RWPE2 (cell line): Measurements from ENCODE around the gene WNT4.

Experiments
- ATAC-seq: fragments of 200-7000 bp; cut with Tn5 transposase; 3 replicates; pipeline ENCODE4 v1.9.1; 2021; ENCODE audit warnings: low read depth
- DNase-seq: peaks from one replicate; pipeline ENCODE4 v3.0.0-alpha.2; 2020; ENCODE audit warnings: low spot score
- H3K27ac ChIP-seq: fragments of 450-650 bp; 2 replicates; pipeline ENCODE4 v1.5.1; 2017; ENCODE audit warnings: mild to moderate bottlenecking; ENCODE audit not compliant: poor library complexity, severe bottlenecking
- H3K27me3 ChIP-seq: fragments of 250-450 bp; sonication (Bioruptor Pico); 2 replicates; pipeline ENCODE4 v1.5.1; 2021; ENCODE audit warnings: mild to moderate bottlenecking, moderate library complexity; ENCODE audit not compliant: insufficient read depth, poor library complexity, severe bottlenecking
- H3K36me3 ChIP-seq: fragments of 250-450 bp; sonication (Bioruptor Pico); 2 replicates; pipeline ENCODE4 v1.5.1; 2020; ENCODE audit warnings: low read depth, mild to moderate bottlenecking, moderate library complexity
- H3K4me1 ChIP-seq: fragments of 250-450 bp; sonication (Bioruptor Pico); 2 replicates; pipeline ENCODE4 v1.5.1; 2021; ENCODE audit warnings: mild to moderate bottlenecking, moderate library complexity; ENCODE audit not compliant: insufficient read depth, poor library complexity, severe bottlenecking
- H3K4me3 ChIP-seq: fragments of 250-450 bp; sonication (Bioruptor Pico); 2 replicates; pipeline ENCODE4 v1.5.1; 2021; ENCODE audit warnings: mild to moderate bottlenecking, moderate library complexity; ENCODE audit not compliant: severe bottlenecking
- H3K9me3 ChIP-seq: fragments of 250-450 bp; sonication (Bioruptor Pico); 2 replicates; pipeline ENCODE4 v1.5.1; 2021; ENCODE audit warnings: mild to moderate bottlenecking, moderate library complexity; ENCODE audit not compliant: severe bottlenecking
- CTCF ChIP-seq: fragments of 450-650 bp; IDR thresholded peaks from one replicate; pipeline ENCODE4 v1.5.1; 2017; ENCODE audit warnings: mild to moderate bottlenecking, moderate library complexity; ENCODE audit not compliant: poor library complexity, severe bottlenecking

WNT4 gene

GRCh38 chr1:22090867-22091266 is 52.0 kb downstream of the WNT4 start:
- TF ChIP-seq CTCF: no peak
- peaks cover 89% of the 10 kb centered on the region for H3K36me3 ChIP-seq
- H3K4me3 ChIP-seq: no peak overlapping the region
- peak overlapping the region; percentile 41 for H3K27ac ChIP-seq
- ATAC-seq: no peak
- H3K27me3 ChIP-seq: no peaks in the 10 kb centered on the region
- peaks cover 45% of the 10 kb centered on the region for H3K4me1 ChIP-seq
- H3K9me3 ChIP-seq: no peaks in the 10 kb centered on the region
- no peak for DNase-seq

GRCh38 chr1:22089787-22090186 is 53.1 kb downstream of the WNT4 start:
- Histone ChIP-seq H3K9me3 (no peaks in the 10 kb centered on the region), H3K36me3 (peaks cover 87% of the 10 kb centered on the region), H3K4me1 (peaks cover 45% of the 10 kb centered on the region), H3K4me3 (no peak overlapping the region), H3K27me3 (no peaks in the 10 kb centered on the region), H3K27ac (peak overlapping the region; percentile 41)
- ATAC-seq (peak; percentile 47; the same call in 1 of the 3 replicates), DNase-seq (no peak)
- TF ChIP-seq CTCF: no peak

DNA sequence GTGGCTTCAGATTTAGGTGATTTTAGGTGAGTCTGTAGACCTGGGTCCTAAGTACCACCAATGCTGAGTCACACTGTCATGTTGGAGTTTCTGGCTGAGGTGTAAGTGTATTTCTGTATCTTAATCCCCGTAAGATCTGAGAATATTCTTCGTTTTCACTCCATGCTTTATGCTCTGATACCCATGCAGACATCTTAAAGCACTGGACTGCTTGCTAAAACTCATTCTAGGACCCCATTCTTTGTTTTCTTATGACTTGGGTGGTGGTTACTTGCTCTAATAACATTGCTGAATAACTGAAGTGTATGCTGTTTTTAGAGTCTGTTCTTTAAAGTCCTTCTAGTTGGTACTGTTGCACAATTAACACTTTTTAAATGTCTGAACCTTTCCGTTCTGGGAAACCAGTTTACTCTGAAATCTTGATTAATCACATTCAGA is 53.7 kb downstream of the WNT4 start:
- Histone ChIP-seq H3K27ac (peak overlapping the region; percentile 41), H3K4me1 (peaks cover 45% of the 10 kb centered on the region)
- TF ChIP-seq CTCF: no peak

DNA sequence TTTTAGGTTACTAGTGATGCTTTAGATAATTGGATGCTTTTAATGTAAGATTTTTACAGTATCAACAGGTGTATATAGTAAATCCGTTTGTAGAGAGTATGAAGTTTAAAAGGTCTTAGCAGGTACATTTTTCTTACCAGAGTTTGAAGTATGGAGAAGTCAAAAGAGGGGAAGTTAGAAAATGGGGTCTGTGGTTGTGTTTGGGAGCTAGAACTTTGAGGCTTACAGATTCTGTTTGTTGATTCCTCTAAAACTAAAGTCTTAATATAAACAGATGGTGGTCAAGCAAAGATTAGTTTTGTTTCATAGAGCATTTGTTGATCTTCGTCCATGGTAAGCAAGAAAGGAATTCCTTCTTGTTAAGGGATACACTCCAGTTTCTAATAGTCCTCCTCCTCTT is 54.6 kb downstream of the WNT4 start:
- Histone ChIP-seq H3K36me3 (peaks cover 88% of the 10 kb centered on the region), H3K4me3 (no peak overlapping the region), H3K4me1 (peaks cover 45% of the 10 kb centered on the region), H3K9me3 (no peaks in the 10 kb centered on the region), H3K27ac (peak overlapping the region; percentile 41), H3K27me3 (no peaks in the 10 kb centered on the region)
- no peak for TF ChIP-seq CTCF
- DNase-seq (no peak), ATAC-seq (no peak)

More for the DNA sequence above, 53.7 kb downstream of the WNT4 start:
- Histone ChIP-seq H3K36me3 (peaks cover 87% of the 10 kb centered on the region), H3K9me3 (no peaks in the 10 kb centered on the region), H3K27me3 (no peaks in the 10 kb centered on the region), H3K4me3 (no peak overlapping the region)
- ATAC-seq: no peak
- no peak for DNase-seq

DNA sequence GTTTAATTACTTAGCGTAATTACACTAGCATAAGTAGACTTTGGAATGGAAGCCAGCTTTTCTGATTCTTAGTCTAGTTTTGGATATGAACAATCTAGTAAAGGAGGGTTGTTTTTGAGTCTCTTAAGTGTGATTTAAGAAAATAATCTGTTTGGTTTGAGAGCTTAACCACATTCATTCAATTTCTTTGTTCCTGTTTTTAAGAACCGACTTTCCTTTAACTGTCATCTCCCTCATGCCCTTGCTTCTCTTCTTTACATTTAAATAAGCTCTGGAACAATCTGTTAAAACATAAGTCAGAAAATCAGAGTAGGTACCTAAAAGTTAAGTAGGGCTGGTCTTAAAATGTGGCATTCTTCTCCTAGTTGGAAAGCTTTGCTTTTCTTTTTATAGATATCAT is 62.7 kb downstream of the WNT4 start:
- no peaks in the 10 kb centered on the region for H3K27me3 ChIP-seq
- no peak for ATAC-seq
- DNase-seq: no peak
- peaks cover 92% of the 10 kb centered on the region for H3K36me3 ChIP-seq
- H3K4me3 ChIP-seq: no peak overlapping the region
- TF ChIP-seq CTCF: no peak
- H3K4me1 ChIP-seq: no peaks in the 10 kb centered on the region
- H3K9me3 ChIP-seq: no peaks in the 10 kb centered on the region
- H3K27ac ChIP-seq: no peak overlapping the region
